GM12801 (cell line): ENCODE data around the gene SLC12A8.

Experiments used
- TF ChIP-seq, protein P1 (sequence below): IDR thresholded peaks from one replicate; pipeline ENCODE4 v1.5.1; 2011; ENCODE audit warnings: control low read depth; ENCODE audit not compliant: insufficient read length; ENCODE audit errors: extremely low read depth

SLC12A8 gene

DNA sequence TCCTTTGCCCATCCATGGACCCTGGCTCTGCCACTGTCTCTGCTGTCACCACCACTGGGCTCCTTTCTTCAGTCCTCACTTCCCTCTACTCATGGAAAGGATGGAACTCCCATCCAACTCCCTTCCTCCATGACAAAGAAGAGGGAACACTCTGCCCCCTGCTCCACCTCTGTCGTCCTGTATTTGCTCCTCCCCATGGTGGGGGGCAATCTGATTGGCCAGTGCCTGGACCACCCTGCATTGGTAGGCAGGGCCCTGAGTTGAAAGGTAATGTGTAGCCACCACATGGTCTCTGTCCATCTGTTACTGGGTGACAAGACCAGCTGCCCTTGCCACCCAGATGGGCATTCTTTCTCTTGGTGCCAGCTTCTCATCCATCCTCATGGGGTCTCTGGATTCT is 136.1 kb downstream of the SLC12A8 start:
- TF ChIP-seq, protein P1, sequence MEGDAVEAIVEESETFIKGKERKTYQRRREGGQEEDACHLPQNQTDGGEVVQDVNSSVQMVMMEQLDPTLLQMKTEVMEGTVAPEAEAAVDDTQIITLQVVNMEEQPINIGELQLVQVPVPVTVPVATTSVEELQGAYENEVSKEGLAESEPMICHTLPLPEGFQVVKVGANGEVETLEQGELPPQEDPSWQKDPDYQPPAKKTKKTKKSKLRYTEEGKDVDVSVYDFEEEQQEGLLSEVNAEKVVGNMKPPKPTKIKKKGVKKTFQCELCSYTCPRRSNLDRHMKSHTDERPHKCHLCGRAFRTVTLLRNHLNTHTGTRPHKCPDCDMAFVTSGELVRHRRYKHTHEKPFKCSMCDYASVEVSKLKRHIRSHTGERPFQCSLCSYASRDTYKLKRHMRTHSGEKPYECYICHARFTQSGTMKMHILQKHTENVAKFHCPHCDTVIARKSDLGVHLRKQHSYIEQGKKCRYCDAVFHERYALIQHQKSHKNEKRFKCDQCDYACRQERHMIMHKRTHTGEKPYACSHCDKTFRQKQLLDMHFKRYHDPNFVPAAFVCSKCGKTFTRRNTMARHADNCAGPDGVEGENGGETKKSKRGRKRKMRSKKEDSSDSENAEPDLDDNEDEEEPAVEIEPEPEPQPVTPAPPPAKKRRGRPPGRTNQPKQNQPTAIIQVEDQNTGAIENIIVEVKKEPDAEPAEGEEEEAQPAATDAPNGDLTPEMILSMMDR: no peak

DNA sequence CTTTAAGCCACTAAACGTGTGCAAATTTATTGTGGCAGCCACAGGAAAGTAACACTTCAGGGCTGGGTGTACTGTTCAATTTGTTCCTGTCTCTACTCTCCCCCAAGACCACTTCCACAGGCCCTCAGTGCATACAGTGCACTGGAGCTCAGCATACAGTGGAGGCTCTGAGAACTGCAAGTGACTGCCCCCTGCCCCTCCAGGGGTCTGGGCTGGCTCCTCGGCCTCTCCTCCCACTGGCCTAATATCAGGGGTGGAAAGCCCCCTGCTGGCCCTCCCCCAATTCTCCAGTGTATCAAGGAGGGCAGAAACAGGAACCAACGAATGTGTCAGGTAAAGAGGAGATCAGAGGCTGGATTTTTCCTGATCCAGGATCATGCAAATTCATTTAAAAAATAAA is 136.8 kb downstream of the SLC12A8 start:
- TF ChIP-seq, protein P1: no peak

DNA sequence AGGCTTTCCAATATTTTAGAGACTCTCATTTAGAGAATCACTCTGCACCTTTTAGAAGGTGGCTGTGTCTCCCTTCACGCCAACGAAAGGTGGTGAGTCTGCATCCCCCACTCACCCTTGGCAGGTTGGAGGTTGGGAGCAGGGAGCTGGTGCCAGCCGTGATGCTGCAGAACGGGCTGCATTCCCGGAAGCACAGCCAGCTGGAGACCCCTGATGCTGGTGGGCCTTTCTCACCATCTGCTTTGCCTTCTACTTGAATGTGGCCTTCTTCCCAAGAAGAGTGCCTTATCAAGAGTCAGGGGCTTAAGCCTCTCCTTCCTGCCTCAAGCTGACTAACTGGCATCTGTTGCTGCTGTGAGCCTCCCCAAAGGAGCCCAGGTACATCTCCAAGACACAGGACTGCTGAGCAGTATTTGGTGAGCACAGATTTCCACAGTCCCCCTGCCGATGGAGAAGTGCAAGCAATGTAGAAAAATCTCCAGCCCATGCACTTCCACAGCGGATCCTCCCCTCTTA is 139.1 kb downstream of the SLC12A8 start:
- TF ChIP-seq, protein P1: no peak

DNA sequence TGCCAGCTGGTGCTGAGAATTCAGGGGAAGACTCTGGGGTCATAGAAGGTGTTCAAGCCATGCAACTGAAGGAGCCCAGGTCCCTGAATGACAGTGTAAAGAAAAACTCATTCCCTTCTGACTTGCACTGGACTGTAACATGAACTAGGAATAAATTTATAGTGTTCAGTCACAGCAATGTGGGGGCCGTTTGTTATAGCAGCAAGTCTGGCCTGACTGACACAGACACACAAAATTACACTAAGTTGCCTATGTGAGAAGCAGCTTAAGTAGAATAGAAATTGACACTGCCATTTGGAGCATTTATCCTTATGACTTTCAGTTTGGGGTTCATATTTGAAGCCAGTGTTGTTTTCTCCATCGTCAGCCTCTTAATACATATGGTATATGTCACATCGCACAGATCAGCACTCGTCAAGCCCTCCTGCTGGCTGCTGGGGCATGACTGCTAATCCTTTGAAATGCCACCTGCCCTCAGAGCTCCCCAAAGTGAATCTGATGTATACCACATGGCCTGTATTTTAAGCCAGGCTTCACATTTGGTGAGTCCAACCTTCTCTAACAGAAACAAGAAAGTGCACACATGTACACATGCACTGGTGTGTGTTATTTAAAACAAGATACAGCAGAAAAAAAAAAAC is 139.7 kb downstream of the SLC12A8 start:
- TF ChIP-seq, protein P1: no peak

DNA sequence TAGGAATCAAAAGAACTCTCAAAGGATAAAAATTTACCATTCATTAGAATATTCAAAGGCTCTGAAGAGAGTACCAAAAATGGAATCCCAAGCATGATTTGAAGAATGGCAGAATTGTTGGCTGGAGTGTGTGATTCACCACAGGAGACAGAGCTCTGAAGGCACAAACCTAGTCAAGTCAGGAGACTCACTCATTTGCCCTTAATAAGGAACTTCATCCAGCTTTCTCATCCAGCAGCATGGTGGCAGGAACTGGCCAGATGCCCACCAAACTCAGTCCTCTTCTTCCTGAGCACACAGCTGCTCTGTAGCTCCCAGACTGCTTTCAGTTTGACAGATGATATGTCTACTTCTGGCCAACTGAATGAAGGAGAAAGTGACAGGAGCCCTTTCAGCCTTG is 140.2 kb downstream of the SLC12A8 start:
- TF ChIP-seq, protein P1: no peak

DNA sequence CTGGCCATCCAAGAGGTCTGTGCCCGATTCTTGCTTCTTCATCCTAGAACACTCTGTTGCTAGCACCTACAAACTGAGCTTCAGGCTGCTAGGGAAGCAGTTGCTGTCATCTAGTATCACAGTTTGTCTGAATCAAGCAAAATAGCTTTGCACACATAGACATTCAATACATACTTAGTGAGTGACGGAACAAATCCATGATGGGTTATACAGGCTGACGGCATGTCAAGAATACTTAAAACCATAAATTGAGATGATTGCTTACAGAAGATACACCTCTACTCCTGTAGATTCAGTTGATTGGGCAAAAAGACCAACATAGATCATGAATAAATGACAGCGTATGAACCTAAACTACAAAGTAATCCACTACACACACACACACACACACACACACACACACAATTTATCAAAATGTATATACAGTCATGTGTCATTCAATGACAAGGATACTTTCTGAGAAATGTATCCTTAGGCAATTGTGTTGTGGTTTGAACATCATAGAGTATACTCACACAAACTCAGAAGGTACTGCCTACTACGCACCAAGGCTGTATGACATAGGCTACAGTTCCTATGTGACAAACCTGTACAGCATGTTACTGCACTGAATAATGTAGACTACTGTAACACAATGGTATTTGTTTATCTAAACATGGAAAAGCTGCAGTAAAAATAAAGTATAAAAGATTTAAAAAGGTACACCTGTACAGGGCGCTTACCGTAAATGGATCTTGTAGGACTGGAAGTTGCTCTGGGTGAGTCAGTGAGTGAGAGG is 142.4 kb downstream of the SLC12A8 start:
- TF ChIP-seq, protein P1: no peak

DNA sequence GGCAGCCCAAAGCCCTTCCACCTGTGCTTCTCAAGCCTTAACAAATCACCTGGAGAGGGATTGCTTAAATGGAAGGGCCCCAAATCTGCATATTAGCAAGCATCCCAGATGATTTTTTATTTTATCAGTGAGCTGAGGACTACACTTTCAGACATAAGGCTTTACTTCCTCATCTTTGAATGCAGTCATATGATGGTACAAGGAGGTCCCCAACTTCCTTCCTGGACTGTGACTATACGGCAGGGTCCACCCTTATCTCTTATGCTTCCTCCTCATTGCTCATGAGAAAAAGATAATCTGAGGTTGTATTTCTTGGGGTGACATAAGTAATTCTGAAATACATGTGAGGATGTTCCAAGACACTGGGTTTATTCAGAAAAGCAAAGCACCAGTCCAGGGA is 143.1 kb downstream of the SLC12A8 start:
- TF ChIP-seq, protein P1: no peak
